ENCODE measurements around the gene PDGFB. TPM values are rescaled to one million over a fixed set of nuclear protein-coding genes. Genes with fewer than 3 reads are reported as not detected.

Gene PDGFB
- total and polyA plus RNA-seq, 12 donors, result 9.9 to 45.6 (median 18.5) TPM

- Histone ChIP-seq H3K4me3 (no peak overlapping the region), H3K4me1 (peaks cover 28 to 74% (median 59%) of the 10 kb centered on the region in 9 donors), H3K9me3 (no peaks in the 10 kb centered on the region), H3K36me3 (peaks cover 0 to 73% (median 26%) of the 10 kb centered on the region in 9 donors), H3K27ac (peak overlapping the region in 8 of 10 donors; percentile 23 to 98 (median 48)), H3K27me3 (peaks cover 0 to 69% (median 0%) of the 10 kb centered on the region in 7 donors)
- DNase-seq, result no peak
- intact Hi-C loops (cut with DNase I), result loop anchor here in 3 of 10 donors (5.0 to 10.0 kb wide), 4 partner anchors 44 to 59 kb away; no protein-coding TSS in a partner anchor
- no peak for TF ChIP-seq CTCF (IDR thresholded peaks at IDR 0.05)
- WGBS, 2 donors, result 86 to 88% methylated on average over 37 of the region's 37 CpGs
- ATAC-seq, result no peak
Observed at GRCh38 chr22:39231197-39231950, 13.4 kb downstream of the PDGFB start.

- 44 to 52% methylated on average over 30 of the region's 30 CpGs for WGBS, 2 donors
- Histone ChIP-seq H3K9me3 (no peaks in the 10 kb centered on the region), H3K4me3 (no peak overlapping the region), H3K36me3 (peaks cover under 1 to 81% (median 34%) of the 10 kb centered on the region in 9 donors), H3K27me3 (peaks cover 0 to 60% (median 0%) of the 10 kb centered on the region in 7 donors), H3K4me1 (peaks cover 22 to 66% (median 50%) of the 10 kb centered on the region in 9 donors), H3K27ac (peak overlapping the region in 9 of 10 donors; percentile 15 to 98 (median 31))
- TF ChIP-seq CTCF (IDR thresholded peaks at IDR 0.05), result no peak
- ATAC-seq (no peak), DNase-seq (peak in 1 of 2 donors; percentile 33)
- intact Hi-C loops (cut with DNase I), result loop anchor here in 3 of 10 donors (5.0 to 10.0 kb wide), 4 partner anchors 43 to 58 kb away; no protein-coding TSS in a partner anchor
Observed at GRCh38 chr22:39230261-39231196, 14.3 kb downstream of the PDGFB start.

GRCh38 chr22:39229688-39230260 is 15.0 kb downstream of the PDGFB start:
- no peaks in the 10 kb centered on the region for H3K9me3 ChIP-seq
- peaks cover 15 to 58% (median 43%) of the 10 kb centered on the region in 9 donors for H3K4me1 ChIP-seq
- WGBS, 2 donors, result 81 to 83% methylated on average over 14 of the region's 14 CpGs
- H3K27ac ChIP-seq, result peak overlapping the region in 9 of 10 donors; percentile 15 to 98 (median 31)
- H3K27me3 ChIP-seq, result peaks cover 0 to 53% (median 0%) of the 10 kb centered on the region in 7 donors
- intact Hi-C loops (cut with DNase I), result loop anchor here in 3 of 10 donors (5.0 to 10.0 kb wide), 4 partner anchors 42 to 57 kb away; no protein-coding TSS in a partner anchor
- no peak for ATAC-seq
- peaks cover 3 to 89% (median 41%) of the 10 kb centered on the region in 9 donors for H3K36me3 ChIP-seq
- no peak overlapping the region for H3K4me3 ChIP-seq
- TF ChIP-seq CTCF (IDR thresholded peaks at IDR 0.05), result no peak
- DNase-seq, result no peak

All from heart right ventricle (tissue), 16 donors.